Liver (tissue), 9 donors: ENCODE measurements around the gene PARD3B. TPM values are rescaled to one million over a fixed set of nuclear protein-coding genes. Genes with fewer than 3 reads are reported as not detected.

Source experiments
- DNase-seq: peaks from one replicate; pipeline ENCODE4 v3.0.0-alpha.2; 2017; ENCODE audit warnings: low spot score
- H3K27ac ChIP-seq, 2 donors: one replicate each; pipeline ENCODE4 v1.7.0; 2013; ENCODE audit warnings: inconsistent platforms in 2 of 2, low read length in 2 of 2, control low read depth in 1 of 2, low read depth in 1 of 2, mild to moderate bottlenecking in 1 of 2
- H3K27me3 ChIP-seq, 4 donors: one replicate each; pipeline versions ENCODE4 v1.6.1 to v1.7.0; 2013; ENCODE audit warnings: low read length in 3 of 4, inconsistent platforms in 1 of 4, mild to moderate bottlenecking in 1 of 4, moderate library complexity in 1 of 4; ENCODE audit not compliant: control insufficient read depth in 4 of 4, insufficient read depth in 4 of 4
- H3K36me3 ChIP-seq, 4 donors: one replicate each; pipeline versions ENCODE4 v1.6.1 to v1.7.0; 2013; ENCODE audit warnings: low read length in 3 of 4, mild to moderate bottlenecking in 3 of 4, low read depth in 1 of 4, moderate library complexity in 1 of 4; ENCODE audit not compliant: control insufficient read depth in 4 of 4, insufficient read depth in 3 of 4
- H3K4me1 ChIP-seq, 4 donors: one replicate each; pipeline versions ENCODE4 v1.6.1 to v1.7.0; 2013; ENCODE audit warnings: low read length in 3 of 4, mild to moderate bottlenecking in 3 of 4, moderate library complexity in 1 of 4; ENCODE audit not compliant: control insufficient read depth in 4 of 4, insufficient read depth in 4 of 4
- H3K4me3 ChIP-seq, 3 donors: one replicate each; pipeline versions ENCODE4 v1.6.1 to v1.7.0; 2013; ENCODE audit warnings: low read length in 3 of 3, control low read depth in 1 of 3, low read depth in 1 of 3, mild to moderate bottlenecking in 1 of 3
- H3K9ac ChIP-seq, 2 donors: one replicate each; pipeline ENCODE4 v1.7.0; 2013; ENCODE audit warnings: low read length in 2 of 2, mild to moderate bottlenecking in 2 of 2, moderate library complexity in 2 of 2, control low read depth in 1 of 2, low read depth in 1 of 2
- H3K9me3 ChIP-seq, 4 donors: one replicate each; pipeline versions ENCODE4 v1.6.1 to v1.7.0; 2013; ENCODE audit warnings: low read length in 3 of 4; ENCODE audit not compliant: control insufficient read depth in 4 of 4
- EGR1 ChIP-seq, 2 donors: IDR thresholded peaks; 2 replicates each; pipeline ENCODE4 v1.6.1; 2016 to 2018; ENCODE audit warnings: antibody characterized with exemption in 2 of 2, low read depth in 2 of 2
- FOXA1 ChIP-seq: IDR thresholded peaks from 2 replicates; pipeline ENCODE4 v1.6.1; 2016; ENCODE audit warnings: antibody characterized with exemption
- FOXA2 ChIP-seq: IDR thresholded peaks from 2 replicates; pipeline ENCODE4 v1.6.1; 2016; ENCODE audit warnings: antibody characterized with exemption
- GABPA ChIP-seq, 2 donors: IDR thresholded peaks in 1 of 2; conservative IDR thresholded peaks in 1 of 2; 2 replicates each; pipeline ENCODE4 v1.6.1; 2016; ENCODE audit warnings: antibody characterized with exemption in 2 of 2, mild to moderate bottlenecking in 1 of 2, moderate library complexity in 1 of 2
- HNF4A ChIP-seq, 2 donors: conservative IDR thresholded peaks; 2 replicates each; pipeline ENCODE4 v1.6.1; 2016; ENCODE audit warnings: antibody characterized with exemption in 2 of 2, mild to moderate bottlenecking in 2 of 2
- HNF4G ChIP-seq: IDR thresholded peaks from 2 replicates; pipeline ENCODE4 v1.6.1; 2016; ENCODE audit warnings: antibody characterized with exemption
- JUND ChIP-seq, 2 donors: IDR thresholded peaks; 2 replicates each; pipeline ENCODE4 v1.6.1; 2016; ENCODE audit warnings: antibody characterized with exemption in 2 of 2
- NR2F2 ChIP-seq: IDR thresholded peaks from 2 replicates; pipeline ENCODE4 v1.6.1; 2016; ENCODE audit warnings: antibody characterized with exemption
- RXRA ChIP-seq, 2 donors: IDR thresholded peaks; 2 replicates each; pipeline ENCODE4 v1.6.1; 2017 to 2018; ENCODE audit warnings: antibody characterized with exemption in 2 of 2, mild to moderate bottlenecking in 1 of 2
- SP1 ChIP-seq: IDR thresholded peaks from 2 replicates; pipeline ENCODE4 v1.6.1; 2018; ENCODE audit warnings: antibody characterized with exemption, mild to moderate bottlenecking
- TAF1 ChIP-seq: conservative IDR thresholded peaks from 2 replicates; pipeline ENCODE4 v1.6.1; 2016; ENCODE audit warnings: antibody characterized with exemption, mild to moderate bottlenecking
- WGBS: extraction: QIAGEN DNeasy Blood & Tissue Kit; methylation state at CpG from one replicate; pipeline ENCODE4 v1.1.7; 2013; 5-methylcytosine and 5-hydroxymethylcytosine counted together
- polyA plus RNA-seq, 2 donors: library from polyadenylated mRNA; stranded (reverse) in 1 of 2; unstranded in 1 of 2; fragments of 200-250 nt in 1 of 2; fragments of >200 nt in 1 of 2; fragmentation: Nextera tagmentation in 1 of 2; extraction: Ambion mirVana in 1 of 2; gene quantifications; one replicate each; pipeline versions ENCODE4 v1.2.1 to v1.2.3, GENCODE V29; 2013 to 2015
- total RNA-seq, 2 donors: library from RNA; depleted of rRNA; stranded (reverse); fragments of >200 nt; gene quantifications; one replicate each; pipeline ENCODE4 v1.2.3, GENCODE V29; 2014
- TF ChIP-seq, protein P1 (sequence below): IDR thresholded peaks from 2 replicates; pipeline ENCODE4 v1.6.1; 2016; ENCODE audit warnings: antibody characterized with exemption
- TF ChIP-seq, protein P2 (sequence below): IDR thresholded peaks from 2 replicates; pipeline ENCODE4 v1.6.1; 2016; ENCODE audit warnings: antibody characterized with exemption
- donor health status: healthy.
- donor health status: healthy.
- donor health status: healthy.
- donor health status: healthy.
- donor health status: healthy.

The PARD3B gene
- total and polyA plus RNA-seq, 4 donors, result 1.1 to 10.3 (median 3.7) TPM

DNA sequence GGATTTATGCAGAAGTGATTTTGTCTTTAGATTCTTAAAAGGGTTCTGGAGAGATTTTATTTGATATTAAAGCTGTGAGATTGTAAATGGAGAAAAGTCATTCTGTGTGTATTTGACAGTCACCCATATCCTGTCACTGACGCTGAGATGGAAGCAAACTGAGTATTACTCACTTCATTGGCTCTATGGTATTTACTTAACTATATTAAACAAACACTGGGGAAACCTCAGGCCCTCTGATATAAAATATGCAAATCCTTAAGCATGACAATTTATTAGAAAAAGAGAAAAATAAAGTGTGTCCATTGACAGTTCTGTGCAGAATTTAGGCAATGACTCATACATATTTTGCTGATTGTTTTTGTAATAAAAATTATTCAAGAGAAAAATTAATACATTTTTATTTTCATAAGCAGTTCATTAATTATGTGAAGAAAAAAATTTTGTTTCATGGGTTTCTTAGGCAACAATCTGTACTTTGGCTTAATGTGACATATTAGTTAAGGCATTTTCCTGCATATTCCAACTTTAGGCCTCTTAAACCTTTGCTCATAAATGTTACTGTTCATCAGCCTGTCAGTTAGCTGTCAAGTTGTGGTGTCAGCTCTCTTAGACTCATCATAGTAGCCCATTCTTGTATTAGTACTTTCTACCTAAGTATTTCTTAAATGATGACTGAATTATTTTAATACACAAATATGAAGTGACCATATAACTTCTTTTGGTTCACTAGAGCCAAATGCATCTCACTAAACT lies 99.9 kb downstream of the PARD3B start:
- WGBS, result 35% methylated on average over 1 of the region's 1 CpG
- no peak for DNase-seq
- no peak overlapping the region for H3K27ac ChIP-seq

DNA sequence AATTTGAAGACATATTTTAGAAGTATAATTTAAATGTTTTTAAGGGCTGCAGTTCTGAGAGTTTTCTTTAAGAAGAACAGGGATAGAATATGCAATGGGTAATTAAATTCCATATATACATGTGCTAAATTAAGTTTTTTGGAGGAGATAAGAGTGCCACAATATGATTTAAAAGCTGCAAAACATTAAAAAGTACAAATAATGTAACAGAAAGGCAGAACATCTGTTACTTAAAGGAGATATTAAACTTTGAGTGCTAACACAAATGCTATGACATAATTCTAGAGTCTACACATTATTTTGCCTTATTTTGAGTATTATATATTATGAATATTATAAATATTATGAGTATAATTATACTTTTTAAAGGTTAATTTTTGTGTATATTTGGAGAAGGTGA lies 102.4 kb downstream of the PARD3B start:
- no peak for DNase-seq
- Histone ChIP-seq H3K27ac (no peak overlapping the region), H3K9me3 (no peaks in the 10 kb centered on the region), H3K9ac (no peak overlapping the region), H3K4me3 (no peak overlapping the region), H3K36me3 (no peaks in the 10 kb centered on the region), H3K4me1 (no peaks in the 10 kb centered on the region), H3K27me3 (no peaks in the 10 kb centered on the region)
- TF ChIP-seq, protein P1, sequence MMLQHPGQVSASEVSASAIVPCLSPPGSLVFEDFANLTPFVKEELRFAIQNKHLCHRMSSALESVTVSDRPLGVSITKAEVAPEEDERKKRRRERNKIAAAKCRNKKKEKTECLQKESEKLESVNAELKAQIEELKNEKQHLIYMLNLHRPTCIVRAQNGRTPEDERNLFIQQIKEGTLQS, result no peak
- no peak for TF ChIP-seq NR2F2
- no peak for TF ChIP-seq SP1
- no peak for TF ChIP-seq JUND (IDR thresholded peaks at IDR 0.05)
- no peak for TF ChIP-seq FOXA2
- TF ChIP-seq, protein P2, sequence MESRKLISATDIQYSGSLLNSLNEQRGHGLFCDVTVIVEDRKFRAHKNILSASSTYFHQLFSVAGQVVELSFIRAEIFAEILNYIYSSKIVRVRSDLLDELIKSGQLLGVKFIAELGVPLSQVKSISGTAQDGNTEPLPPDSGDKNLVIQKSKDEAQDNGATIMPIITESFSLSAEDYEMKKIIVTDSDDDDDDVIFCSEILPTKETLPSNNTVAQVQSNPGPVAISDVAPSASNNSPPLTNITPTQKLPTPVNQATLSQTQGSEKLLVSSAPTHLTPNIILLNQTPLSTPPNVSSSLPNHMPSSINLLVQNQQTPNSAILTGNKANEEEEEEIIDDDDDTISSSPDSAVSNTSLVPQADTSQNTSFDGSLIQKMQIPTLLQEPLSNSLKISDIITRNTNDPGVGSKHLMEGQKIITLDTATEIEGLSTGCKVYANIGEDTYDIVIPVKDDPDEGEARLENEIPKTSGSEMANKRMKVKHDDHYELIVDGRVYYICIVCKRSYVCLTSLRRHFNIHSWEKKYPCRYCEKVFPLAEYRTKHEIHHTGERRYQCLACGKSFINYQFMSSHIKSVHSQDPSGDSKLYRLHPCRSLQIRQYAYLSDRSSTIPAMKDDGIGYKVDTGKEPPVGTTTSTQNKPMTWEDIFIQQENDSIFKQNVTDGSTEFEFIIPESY, result no peak
- no peak for TF ChIP-seq HNF4A (conservative IDR thresholded peaks at IDR 0.05)
- TF ChIP-seq EGR1 (IDR thresholded peaks at IDR 0.05; ENCODE audit: low read depth in 2 of 2), result no peak

More for the DNA sequence above, 99.9 kb downstream of the PARD3B start:
- Histone ChIP-seq H3K36me3 (no peaks in the 10 kb centered on the region), H3K4me3 (no peak overlapping the region), H3K9ac (no peak overlapping the region), H3K4me1 (no peaks in the 10 kb centered on the region), H3K27me3 (no peaks in the 10 kb centered on the region), H3K9me3 (no peaks in the 10 kb centered on the region)
- TF ChIP-seq HNF4G, result no peak
- no peak for TF ChIP-seq TAF1
- no peak for TF ChIP-seq JUND (IDR thresholded peaks at IDR 0.05)
- no peak for TF ChIP-seq HNF4A (conservative IDR thresholded peaks at IDR 0.05)
- TF ChIP-seq GABPA (IDR thresholded peaks at IDR 0.05 in 1 of 2, conservative IDR thresholded peaks at IDR 0.05 in 1 of 2), result no peak
- no peak for TF ChIP-seq FOXA1

DNA sequence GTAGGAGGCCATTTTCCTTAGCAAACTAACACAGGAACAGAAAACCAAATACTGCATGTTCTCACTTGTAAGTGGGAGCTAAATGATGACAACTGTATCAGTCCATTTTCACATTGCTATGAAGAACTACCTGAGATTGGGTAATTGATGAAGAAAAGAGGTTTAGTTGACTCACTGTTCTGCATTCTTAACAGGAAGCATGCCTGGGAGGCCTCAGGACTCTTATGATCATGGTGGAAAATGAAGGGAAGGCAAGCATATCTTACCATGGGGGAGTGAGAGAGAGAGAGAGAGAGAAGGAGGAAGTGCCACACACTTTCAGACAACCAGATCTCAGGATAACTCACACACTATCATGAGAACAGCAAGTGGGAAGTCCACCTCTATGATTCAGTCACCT lies 105.3 kb downstream of the PARD3B start:
- no peak overlapping the region for H3K4me3 ChIP-seq
- TF ChIP-seq RXRA (IDR thresholded peaks at IDR 0.05) (no peak), JUND (IDR thresholded peaks at IDR 0.05) (no peak)
- H3K27ac ChIP-seq, result no peak overlapping the region
- DNase-seq, result no peak
- H3K9me3 ChIP-seq, result no peaks in the 10 kb centered on the region
- no peaks in the 10 kb centered on the region for H3K27me3 ChIP-seq
- H3K36me3 ChIP-seq, result no peaks in the 10 kb centered on the region
- H3K4me1 ChIP-seq, result no peaks in the 10 kb centered on the region
- no peak overlapping the region for H3K9ac ChIP-seq
